ENCODE measurements around the gene DAAM2. TPM values are rescaled to one million over a fixed set of nuclear protein-coding genes. Genes with fewer than 3 reads are reported as not detected.

DAAM2 gene
- total and polyA plus RNA-seq, 2 of the 8 experiments (the other 6 are each of a cell fraction or from before 2014, with no cell fraction given) = 1.5 to 2.9 TPM

DNA sequence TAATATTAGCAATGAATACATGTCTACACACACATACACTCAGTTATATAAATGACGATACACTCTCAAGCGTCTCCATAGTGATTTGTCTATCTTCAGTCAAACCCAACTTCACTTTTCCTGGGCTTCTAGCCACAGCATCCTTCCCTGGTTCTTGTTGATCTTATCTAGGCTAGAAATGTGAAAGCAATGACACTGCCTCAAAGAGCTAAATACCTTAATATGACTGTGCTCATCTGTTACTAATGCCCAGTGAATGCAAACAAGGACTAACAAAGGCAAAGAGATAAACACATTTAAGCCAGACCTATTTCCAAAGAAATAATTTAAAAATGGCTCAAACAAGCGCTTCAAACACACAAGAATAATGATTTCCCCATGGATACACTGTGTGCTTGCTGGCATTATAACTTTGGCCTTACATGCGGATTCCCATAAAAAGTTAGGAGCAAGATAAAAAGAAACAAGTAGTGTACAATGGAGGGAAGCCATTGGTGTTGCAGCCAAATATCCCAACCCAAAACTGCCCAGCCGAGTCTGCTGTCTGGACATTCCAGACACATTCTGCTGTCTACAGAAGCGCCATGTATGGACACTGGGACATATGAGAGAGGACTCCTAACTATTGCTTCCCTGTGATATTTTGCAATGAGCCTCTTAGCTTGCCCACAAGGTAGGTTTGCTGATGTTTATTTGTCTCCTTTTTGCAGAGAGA, 19.5 kb upstream of the DAAM2 start:
- Histone ChIP-seq H3K18ac (ENCODE audit: extremely low read depth, low read length) (no peak overlapping the region), H4K5ac (ENCODE audit: insufficient read length, low read depth, low read length) (no peak overlapping the region), H3K79me2 (ENCODE audit: control insufficient read depth in 1 of 2, insufficient read depth in 2 of 2, low read length in 2 of 2) (no peaks in the 10 kb centered on the region), H3K14ac (ENCODE audit: insufficient read length) (no peak overlapping the region), H3K4ac (replicated peaks; ENCODE audit: insufficient read length, low read depth, low read length) (no peak overlapping the region), H4K20me1 (replicated peaks in 1 of 2; ENCODE audit: control insufficient read depth in 1 of 2, insufficient read depth in 2 of 2, low read length in 2 of 2) (no peaks in the 10 kb centered on the region), H4K8ac (ENCODE audit: extremely low read depth, insufficient read depth, low read length) (no peak overlapping the region), H3K4me3 (ENCODE audit: extremely low read depth in 1 of 4, insufficient read depth in 2 of 4, low read depth in 3 of 4, low read length in 4 of 4) (no peak overlapping the region), H3K23me2 (ENCODE audit: low read depth, low read length) (no peaks in the 10 kb centered on the region), H3K36me3 (ENCODE audit: control insufficient read depth in 2 of 4, insufficient read depth in 4 of 4, low read length in 3 of 4) (no peaks in the 10 kb centered on the region), H3K9me3 (ENCODE audit: insufficient read depth in 2 of 2, low read depth in 1 of 2, low read length in 1 of 2) (no peaks in the 10 kb centered on the region), H2BK15ac (ENCODE audit: low read length) (no peak overlapping the region), H3K79me1 (ENCODE audit: low read depth, low read length) (no peaks in the 10 kb centered on the region), H2AK5ac (ENCODE audit: low read depth, low read length) (no peak overlapping the region), H3K23ac (ENCODE audit: insufficient read length) (no peak overlapping the region), H2BK12ac (ENCODE audit: low read depth, low read length) (no peak overlapping the region), H3K27ac (ENCODE audit: low read depth, low read length) (no peak overlapping the region), H3K27me3 (replicated peaks in 1 of 4; ENCODE audit: control insufficient read depth in 3 of 4, extremely low read depth in 1 of 4, insufficient read depth in 3 of 4, low read length in 3 of 4) (no peaks in the 10 kb centered on the region), H2AFZ (ENCODE audit: low read length) (no peak overlapping the region), H3K4me1 (replicated peaks in 1 of 4; ENCODE audit: control insufficient read depth in 3 of 4, insufficient read depth in 4 of 4, low read length in 3 of 4) (peaks cover 0 to 7% (median 3%) of the 10 kb centered on the region in 4 experiments; a peak in 3 of 7 replicates), H2BK5ac (ENCODE audit: low read depth, low read length) (no peak overlapping the region), H3K56ac (replicated peaks; ENCODE audit: insufficient read length, low read depth, low read length) (no peak overlapping the region), H3K4me2 (ENCODE audit: insufficient read depth in 1 of 2, low read depth in 2 of 2, low read length in 2 of 2) (no peak overlapping the region), H2BK120ac (replicated peaks; ENCODE audit: low read depth, low read length) (no peak overlapping the region), H3K9ac (replicated peaks in 1 of 4; ENCODE audit: extremely low read depth in 1 of 4, low read depth in 3 of 4, low read length in 3 of 4) (no peak overlapping the region), H2BK20ac (ENCODE audit: low read length) (no peak overlapping the region), H4K91ac (replicated peaks; ENCODE audit: insufficient read length, low read length) (no peak overlapping the region)
- TF ChIP-seq YY1 (IDR thresholded peaks at IDR 0.05; ENCODE audit: low read depth, low read length) = no peak
- no peak for TF ChIP-seq TEAD4 (IDR thresholded peaks at IDR 0.05; ENCODE audit: low read depth, low read length)
- no peak for TF ChIP-seq JUND (IDR thresholded peaks at IDR 0.05; ENCODE audit: low read length)
- no peak for TF ChIP-seq SIN3A (conservative IDR thresholded peaks at IDR 0.05 in 1 of 2, IDR thresholded peaks at IDR 0.05 in 1 of 2; ENCODE audit: low read depth in 1 of 2, low read length in 2 of 2)
- no peak for TF ChIP-seq CBX8 (IDR thresholded peaks at IDR 0.05; ENCODE audit: borderline replicate concordance, low read depth, low read length)
- TF ChIP-seq SUZ12 (IDR thresholded peaks at IDR 0.05; ENCODE audit: low read length) = no peak
- no peak for TF ChIP-seq CHD2 (IDR thresholded peaks at IDR 0.05; ENCODE audit: low read length)
- DNase-seq (ENCODE audit: low read depth in 1 of 2, low spot score in 2 of 2) (no peak), FAIRE-seq (no peak)
- ChIA-PET CTCF (ENCODE audit: partially characterized antibody) (no interaction called here), POLR2A (ENCODE audit: partially characterized antibody) (no interaction called here)
- WGBS, 2 experiments (ENCODE audit: extremely low coverage in 1 of 2, insufficient coverage in 1 of 2, insufficient read length in 1 of 2, insufficient replicate concordance in 2 of 2, low coverage in 1 of 2, low lambda C conversion rate in 2 of 2, missing lambda C conversion rate in 1 of 2) = 86% methylated on average over 6 of the region's 6 CpGs; no CpG with 5 or more reads in 1 of the 2 experiments
